Rectal smooth muscle tissue (tissue), 1 donor: Measurements from ENCODE around the gene C11orf58.

Experiments used
- H3K27ac ChIP-seq: one replicate; pipeline ENCODE4 v1.7.0; 2013; ENCODE audit warnings: low read depth, low read length, inconsistent platforms
- H3K27me3 ChIP-seq: one replicate; pipeline ENCODE4 v1.7.0; 2013; ENCODE audit warnings: low read length; ENCODE audit not compliant: control insufficient read depth, insufficient read depth
- H3K36me3 ChIP-seq: one replicate; pipeline ENCODE4 v1.7.0; 2013; ENCODE audit warnings: low read length; ENCODE audit not compliant: control insufficient read depth, insufficient read depth
- H3K4me1 ChIP-seq: one replicate; pipeline ENCODE4 v1.7.0; 2013; ENCODE audit warnings: low read length; ENCODE audit not compliant: control insufficient read depth, insufficient read depth
- H3K4me3 ChIP-seq: one replicate; pipeline ENCODE4 v1.7.0; 2013; ENCODE audit warnings: low read length
- H3K9ac ChIP-seq: one replicate; pipeline ENCODE4 v1.7.0; 2013; ENCODE audit warnings: low read length

The C11orf58 gene

GRCh38 chr11:16771350-16772140, 33.1 kb downstream of the C11orf58 start:
- no peak overlapping the region for H3K27ac ChIP-seq
- H3K36me3 ChIP-seq: no peaks in the 10 kb centered on the region
- no peak overlapping the region for H3K4me3 ChIP-seq
- no peaks in the 10 kb centered on the region for H3K4me1 ChIP-seq
- no peak overlapping the region for H3K9ac ChIP-seq
- H3K27me3 ChIP-seq: no peaks in the 10 kb centered on the region

GRCh38 chr11:16772141-16772512, 33.7 kb downstream of the C11orf58 start:
- Histone ChIP-seq H3K27me3 (no peaks in the 10 kb centered on the region), H3K4me1 (no peaks in the 10 kb centered on the region), H3K27ac (no peak overlapping the region), H3K36me3 (no peaks in the 10 kb centered on the region), H3K4me3 (no peak overlapping the region), H3K9ac (no peak overlapping the region)

GRCh38 chr11:16773981-16774935, 35.8 kb downstream of the C11orf58 start:
- Histone ChIP-seq H3K27ac (no peak overlapping the region), H3K4me1 (no peaks in the 10 kb centered on the region), H3K9ac (no peak overlapping the region), H3K4me3 (no peak overlapping the region), H3K27me3 (no peaks in the 10 kb centered on the region), H3K36me3 (no peaks in the 10 kb centered on the region)

- H3K4me3 ChIP-seq: no peak overlapping the region
- no peaks in the 10 kb centered on the region for H3K27me3 ChIP-seq
- H3K36me3 ChIP-seq: no peaks in the 10 kb centered on the region
- H3K9ac ChIP-seq: no peak overlapping the region
- H3K27ac ChIP-seq: no peak overlapping the region
- no peaks in the 10 kb centered on the region for H3K4me1 ChIP-seq
Observed at GRCh38 chr11:16774936-16775613, 36.6 kb downstream of the C11orf58 start.

- H3K27ac ChIP-seq: no peak overlapping the region
- H3K36me3 ChIP-seq: no peaks in the 10 kb centered on the region
- no peak overlapping the region for H3K4me3 ChIP-seq
- no peaks in the 10 kb centered on the region for H3K27me3 ChIP-seq
- no peaks in the 10 kb centered on the region for H3K4me1 ChIP-seq
- no peak overlapping the region for H3K9ac ChIP-seq
Observed at GRCh38 chr11:16775614-16776283, 37.3 kb downstream of the C11orf58 start.

GRCh38 chr11:16776711-16777612, 38.5 kb downstream of the C11orf58 start:
- H3K27ac ChIP-seq: no peak overlapping the region
- H3K4me1 ChIP-seq: no peaks in the 10 kb centered on the region
- no peaks in the 10 kb centered on the region for H3K27me3 ChIP-seq
- H3K4me3 ChIP-seq: no peak overlapping the region
- H3K36me3 ChIP-seq: no peaks in the 10 kb centered on the region
- no peak overlapping the region for H3K9ac ChIP-seq

- H3K4me1 ChIP-seq: no peaks in the 10 kb centered on the region
- H3K27me3 ChIP-seq: no peaks in the 10 kb centered on the region
- H3K4me3 ChIP-seq: no peak overlapping the region
- no peak overlapping the region for H3K27ac ChIP-seq
- H3K9ac ChIP-seq: no peak overlapping the region
- H3K36me3 ChIP-seq: no peaks in the 10 kb centered on the region
Observed at GRCh38 chr11:16777613-16777975, 39.1 kb downstream of the C11orf58 start.

GRCh38 chr11:16778286-16778685, 39.8 kb downstream of the C11orf58 start:
- H3K4me3 ChIP-seq: no peak overlapping the region
- H3K4me1 ChIP-seq: no peaks in the 10 kb centered on the region
- no peak overlapping the region for H3K27ac ChIP-seq
- H3K9ac ChIP-seq: no peak overlapping the region
- H3K36me3 ChIP-seq: no peaks in the 10 kb centered on the region
- no peaks in the 10 kb centered on the region for H3K27me3 ChIP-seq

- no peaks in the 10 kb centered on the region for H3K4me1 ChIP-seq
- H3K36me3 ChIP-seq: no peaks in the 10 kb centered on the region
Observed at GRCh38 chr11:16778876-16779275, 40.4 kb downstream of the C11orf58 start.

GRCh38 chr11:16779436-16779835, 41.0 kb downstream of the C11orf58 start:
- Histone ChIP-seq H3K9ac (no peak overlapping the region), H3K27ac (no peak overlapping the region), H3K4me1 (no peaks in the 10 kb centered on the region), H3K27me3 (no peaks in the 10 kb centered on the region), H3K36me3 (no peaks in the 10 kb centered on the region), H3K4me3 (no peak overlapping the region)

More at GRCh38 chr11:16778876-16779275, 40.4 kb downstream of the C11orf58 start:
- Histone ChIP-seq H3K4me3 (no peak overlapping the region), H3K27ac (no peak overlapping the region), H3K9ac (no peak overlapping the region), H3K27me3 (no peaks in the 10 kb centered on the region)

GRCh38 chr11:16780146-16780545, 41.7 kb downstream of the C11orf58 start:
- Histone ChIP-seq H3K27ac (no peak overlapping the region), H3K36me3 (no peaks in the 10 kb centered on the region), H3K9ac (no peak overlapping the region), H3K4me3 (no peak overlapping the region), H3K27me3 (no peaks in the 10 kb centered on the region), H3K4me1 (no peaks in the 10 kb centered on the region)
